ENCODE results near the gene S100P. TPM values are rescaled to one million over a fixed set of nuclear protein-coding genes. Genes with fewer than 3 reads are reported as not detected.

S100P gene
- polyA plus RNA-seq, 2 of the 4 experiments (the other 2 are of a cell fraction) = 20.9 to 171 TPM

DNA sequence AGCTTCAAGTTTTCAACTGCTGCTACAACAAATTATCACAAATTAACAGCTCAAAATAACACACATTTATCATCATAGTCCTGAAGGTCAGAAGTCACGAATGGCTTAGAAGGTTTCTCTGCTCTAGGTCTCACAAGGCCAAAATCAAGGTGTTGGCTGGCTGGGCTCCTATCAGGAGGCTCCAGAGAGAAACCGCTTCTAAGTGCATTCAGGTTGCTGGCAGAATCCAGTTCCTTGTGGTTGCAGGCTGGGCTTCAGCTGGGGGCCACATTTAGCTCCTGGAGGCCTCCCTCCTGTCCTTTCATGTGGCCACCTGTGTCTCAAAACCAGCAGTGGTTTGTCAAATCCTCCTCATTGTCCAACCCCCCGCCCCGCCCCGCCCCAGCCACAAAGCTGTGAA, 37.8 kb upstream of the S100P start:
- POLR2A ChIA-PET = interaction anchor here (0.9 kb wide), 1 partner anchor 18 kb away, joined by 3 read pairs; a partner anchor contains a TSS
- no peak overlapping the region for H3K4me3 ChIP-seq
- H3K4me1 ChIP-seq = no peaks in the 10 kb centered on the region
- ATAC-seq = no peak
- no peak for FAIRE-seq
- H3K27ac ChIP-seq = no peak overlapping the region
- H3K9me3 ChIP-seq = no peaks in the 10 kb centered on the region
- TF ChIP-seq MYC (IDR thresholded peaks at IDR 0.05; ENCODE audit: borderline replicate concordance, low read length) (no peak), SREBF2 (IDR thresholded peaks at IDR 0.05) (no peak), HOXB5 (CRISPR knock-in tag; IDR thresholded peaks at IDR 0.05) (no peak), FOXS1 (CRISPR knock-in tag; IDR thresholded peaks at IDR 0.05) (no peak), RNF2 (IDR thresholded peaks at IDR 0.05; ENCODE audit: borderline replicate concordance, low read depth) (no peak)
- CTCF ChIA-PET = interaction anchor here (0.6 kb wide), 1 partner anchor 22 kb away, joined by 3 read pairs; no protein-coding TSS in a partner anchor
- no peak for DNase-seq (ENCODE audit: low read depth in 1 of 2, low spot score in 1 of 2)
- H3K4me2 ChIP-seq = no peak overlapping the region
- 65% methylated on average over 2 of the region's 5 CpGs for WGBS (ENCODE audit: missing lambda C conversion rate)

DNA sequence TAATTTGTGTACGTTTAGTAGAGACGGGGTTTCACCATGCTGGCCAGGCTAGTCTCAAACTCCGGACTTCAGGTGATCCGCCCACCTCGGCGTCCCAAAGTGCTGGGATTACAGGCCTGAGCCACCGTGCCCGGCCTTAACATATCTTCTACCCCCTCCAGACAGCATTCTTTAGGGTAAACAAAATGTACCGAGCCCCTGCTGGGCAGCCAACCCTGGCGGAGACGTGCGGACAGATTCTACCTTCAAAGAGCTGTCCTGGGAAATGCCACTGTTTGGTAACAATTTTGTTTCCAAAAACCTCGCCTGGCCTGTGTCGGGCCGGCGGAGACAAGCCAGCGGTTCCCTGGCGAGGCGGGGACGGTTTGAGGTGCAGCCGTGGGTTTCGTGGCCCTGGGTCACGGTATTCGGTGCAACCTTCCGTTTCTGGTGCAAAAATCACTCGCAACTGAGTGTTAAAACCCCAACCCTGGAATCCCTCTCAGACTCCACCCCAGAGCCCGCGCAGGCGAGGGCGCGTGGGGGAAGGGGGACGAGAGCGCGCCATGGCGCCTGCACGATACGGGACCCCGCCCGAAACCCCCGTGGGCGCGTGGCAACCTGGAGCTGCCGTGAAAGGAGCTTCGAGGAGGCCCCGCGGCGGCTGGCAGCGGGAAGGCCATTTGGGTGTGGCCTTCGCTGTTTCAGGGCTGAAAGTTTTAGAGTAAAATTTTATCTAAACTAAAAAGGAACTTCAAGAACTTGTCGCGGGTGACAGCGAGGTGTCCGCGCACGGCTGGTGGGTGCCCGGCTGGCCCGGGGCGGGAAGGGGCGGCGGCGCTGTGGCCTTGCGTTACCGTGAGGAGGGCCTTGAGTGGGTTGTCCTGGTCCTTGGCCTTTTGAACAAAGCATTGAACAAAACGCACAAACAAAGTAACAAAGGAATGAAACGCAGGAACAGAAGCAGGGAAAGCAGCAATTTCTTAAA, 36.2 kb upstream of the S100P start:
- WGBS (ENCODE audit: missing lambda C conversion rate) = 83% methylated on average over 54 of the region's 65 CpGs

DNA sequence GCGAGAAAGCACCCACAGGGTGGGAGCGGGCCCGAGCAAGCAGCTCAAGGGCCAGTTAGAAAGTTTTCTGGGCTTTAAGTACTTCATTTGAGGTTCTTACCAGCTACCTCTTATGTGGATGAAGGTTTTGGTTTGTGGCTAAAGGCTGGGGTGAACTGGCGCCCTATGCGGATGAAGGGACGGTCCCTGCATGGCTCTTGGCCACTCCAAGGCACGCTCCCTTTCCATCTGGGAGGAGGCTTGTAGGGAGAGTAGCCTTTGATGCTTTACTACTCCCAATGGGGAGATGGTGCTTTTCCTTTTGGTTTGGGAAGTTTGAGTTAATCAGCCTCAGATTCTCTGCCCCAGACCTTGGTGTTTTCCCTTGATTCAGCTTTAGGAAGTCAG, 35.5 kb upstream of the S100P start:
- H3K4me3 ChIP-seq = no peak overlapping the region
- no peaks in the 10 kb centered on the region for H3K4me1 ChIP-seq
- no peak overlapping the region for H3K4me2 ChIP-seq
- DNase-seq (ENCODE audit: low read depth in 1 of 2, low spot score in 1 of 2) (no peak), FAIRE-seq (no peak), ATAC-seq (no peak)
- CTCF ChIA-PET = interaction anchor here (0.6 kb wide), 1 partner anchor 18 kb away, joined by 3 read pairs; the partner anchor contains the start of gene MRFAP1
- TF ChIP-seq TFCP2L1 (CRISPR knock-in tag; IDR thresholded peaks at IDR 0.05) (no peak), PHF8 (IDR thresholded peaks at IDR 0.05; ENCODE audit: borderline replicate concordance, low read depth) (no peak), HOXB5 (CRISPR knock-in tag; IDR thresholded peaks at IDR 0.05) (no peak), RARB (CRISPR knock-in tag; IDR thresholded peaks at IDR 0.05) (no peak), MAFK (IDR thresholded peaks at IDR 0.05; ENCODE audit: partially characterized antibody) (no peak), EP300 (IDR thresholded peaks at IDR 0.05) (no peak), HDAC2 (IDR thresholded peaks at IDR 0.05) (no peak), TP53 (CRISPR knock-in tag; IDR thresholded peaks at IDR 0.05) (no peak), NFE2L2 (conservative IDR thresholded peaks at IDR 0.05; ENCODE audit: low read length) (no peak), JUNB (IDR thresholded peaks at IDR 0.05) (no peak), FOSL2 (IDR thresholded peaks at IDR 0.05) (no peak), FOSL2 (CRISPR knock-in tag; IDR thresholded peaks at IDR 0.05) (no peak)
- TF ChIP-seq, protein P1, sequence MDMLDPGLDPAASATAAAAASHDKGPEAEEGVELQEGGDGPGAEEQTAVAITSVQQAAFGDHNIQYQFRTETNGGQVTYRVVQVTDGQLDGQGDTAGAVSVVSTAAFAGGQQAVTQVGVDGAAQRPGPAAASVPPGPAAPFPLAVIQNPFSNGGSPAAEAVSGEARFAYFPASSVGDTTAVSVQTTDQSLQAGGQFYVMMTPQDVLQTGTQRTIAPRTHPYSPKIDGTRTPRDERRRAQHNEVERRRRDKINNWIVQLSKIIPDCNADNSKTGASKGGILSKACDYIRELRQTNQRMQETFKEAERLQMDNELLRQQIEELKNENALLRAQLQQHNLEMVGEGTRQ (IDR thresholded peaks at IDR 0.05) = no peak
- TF ChIP-seq, protein P2, sequence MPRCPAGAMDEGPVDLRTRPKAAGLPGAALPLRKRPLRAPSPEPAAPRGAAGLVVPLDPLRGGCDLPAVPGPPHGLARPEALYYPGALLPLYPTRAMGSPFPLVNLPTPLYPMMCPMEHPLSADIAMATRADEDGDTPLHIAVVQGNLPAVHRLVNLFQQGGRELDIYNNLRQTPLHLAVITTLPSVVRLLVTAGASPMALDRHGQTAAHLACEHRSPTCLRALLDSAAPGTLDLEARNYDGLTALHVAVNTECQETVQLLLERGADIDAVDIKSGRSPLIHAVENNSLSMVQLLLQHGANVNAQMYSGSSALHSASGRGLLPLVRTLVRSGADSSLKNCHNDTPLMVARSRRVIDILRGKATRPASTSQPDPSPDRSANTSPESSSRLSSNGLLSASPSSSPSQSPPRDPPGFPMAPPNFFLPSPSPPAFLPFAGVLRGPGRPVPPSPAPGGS (IDR thresholded peaks at IDR 0.05) = no peak
- TF ChIP-seq, protein P3, sequence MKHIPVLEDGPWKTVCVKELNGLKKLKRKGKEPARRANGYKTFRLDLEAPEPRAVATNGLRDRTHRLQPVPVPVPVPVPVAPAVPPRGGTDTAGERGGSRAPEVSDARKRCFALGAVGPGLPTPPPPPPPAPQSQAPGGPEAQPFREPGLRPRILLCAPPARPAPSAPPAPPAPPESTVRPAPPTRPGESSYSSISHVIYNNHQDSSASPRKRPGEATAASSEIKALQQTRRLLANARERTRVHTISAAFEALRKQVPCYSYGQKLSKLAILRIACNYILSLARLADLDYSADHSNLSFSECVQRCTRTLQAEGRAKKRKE (CRISPR knock-in tag; IDR thresholded peaks at IDR 0.05; ENCODE audit: low read depth) = no peak
- H3K9me3 ChIP-seq = no peaks in the 10 kb centered on the region
- WGBS (ENCODE audit: missing lambda C conversion rate) = 91% methylated on average over 5 of the region's 7 CpGs
- no peak overlapping the region for H3K27ac ChIP-seq
- POLR2A ChIA-PET = no interaction called here

More for the DNA sequence above, 36.2 kb upstream of the S100P start:
- no peak overlapping the region for H3K4me3 ChIP-seq
- POLR2A ChIA-PET = no interaction called here
- CTCF ChIA-PET = no interaction called here
- FAIRE-seq (no peak), DNase-seq (ENCODE audit: low read depth in 1 of 2, low spot score in 1 of 2) (no peak), ATAC-seq (no peak)
- no peaks in the 10 kb centered on the region for H3K9me3 ChIP-seq
- TF ChIP-seq RCOR1 (IDR thresholded peaks at IDR 0.05; ENCODE audit: low read depth, low read length) (no peak), MAFK (IDR thresholded peaks at IDR 0.05; ENCODE audit: partially characterized antibody) (no peak), CBX2 (IDR thresholded peaks at IDR 0.05; ENCODE audit: borderline replicate concordance, low read depth) (no peak), SMC3 (IDR thresholded peaks at IDR 0.05) (no peak), TFCP2L1 (CRISPR knock-in tag; IDR thresholded peaks at IDR 0.05) (no peak), KDM1A (IDR thresholded peaks at IDR 0.05; ENCODE audit: low read depth) (no peak), KDM5A (IDR thresholded peaks at IDR 0.05) (no peak), EP300 (IDR thresholded peaks at IDR 0.05) (no peak), FOXS1 (CRISPR knock-in tag; IDR thresholded peaks at IDR 0.05) (no peak)
- no peak overlapping the region for H3K27ac ChIP-seq
- no peak overlapping the region for H3K4me2 ChIP-seq
- no peaks in the 10 kb centered on the region for H3K4me1 ChIP-seq

Data from A549 (cell line).